GM19099 (cell line): ENCODE data around the gene VWA8.

Experiments
- POLR2A ChIP-seq: IDR thresholded peaks from 3 replicates; pipeline ENCODE4 v1.6.1; 2011; ENCODE audit warnings: low read depth; ENCODE audit not compliant: insufficient read length; ENCODE audit errors: extremely low read depth

The VWA8 gene

DNA sequence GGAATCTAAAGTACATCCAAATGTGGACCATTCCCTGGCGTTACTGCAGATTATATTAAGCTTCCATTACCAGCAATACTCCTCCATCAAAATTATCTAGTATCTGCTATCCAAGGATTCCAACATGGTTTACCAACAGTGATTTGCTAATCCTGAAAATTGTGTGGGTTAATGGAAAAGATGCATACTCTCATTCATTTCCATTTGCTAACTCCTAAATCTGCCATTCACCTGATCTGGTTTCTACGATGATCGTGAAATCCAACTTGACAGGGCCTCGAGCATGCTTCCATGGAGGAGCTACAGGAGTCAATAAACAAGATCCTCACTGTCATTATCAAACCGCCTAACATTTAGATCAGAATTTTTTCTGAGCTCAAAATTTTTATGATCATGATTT lies 382.5 kb downstream of the VWA8 start:
- TF ChIP-seq POLR2A, result no peak

DNA sequence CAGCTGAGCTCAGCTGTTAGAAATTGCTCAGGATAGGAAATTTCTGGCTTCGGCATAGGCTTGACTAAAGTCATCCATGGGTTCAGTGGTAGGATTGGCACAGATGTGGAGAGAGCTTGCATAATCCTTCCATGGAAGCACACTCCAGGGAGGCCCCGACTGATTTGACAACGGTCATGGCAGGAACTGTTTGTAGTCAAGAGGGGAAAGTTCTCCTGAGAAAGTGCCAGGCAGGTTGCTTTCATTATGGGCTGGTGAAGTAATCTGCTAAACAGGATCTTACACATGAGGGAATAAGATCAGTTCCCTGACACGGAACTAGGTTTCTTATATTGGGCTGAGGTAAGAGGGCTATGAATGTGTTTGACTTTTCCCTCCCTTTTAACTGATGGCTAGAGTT lies 383.5 kb downstream of the VWA8 start:
- no peak for TF ChIP-seq POLR2A

DNA sequence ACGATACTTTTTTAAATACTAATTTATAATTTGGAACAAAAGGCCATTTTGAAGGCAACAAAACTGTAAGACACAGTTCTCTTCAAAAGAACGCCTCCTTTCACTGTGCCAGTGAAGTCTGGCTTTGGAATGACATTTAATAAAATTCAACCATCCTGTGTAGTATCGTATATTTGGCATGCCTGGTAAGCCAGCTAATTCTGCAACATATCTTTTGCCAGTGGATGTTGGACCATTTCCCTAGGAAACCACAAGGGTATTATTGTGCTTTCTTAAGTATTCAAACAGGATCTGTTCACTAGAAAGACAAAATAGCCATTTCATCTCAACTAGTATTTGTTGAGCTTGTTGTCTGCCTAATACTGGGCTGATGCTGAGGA lies 391.9 kb downstream of the VWA8 start:
- no peak for TF ChIP-seq POLR2A

DNA sequence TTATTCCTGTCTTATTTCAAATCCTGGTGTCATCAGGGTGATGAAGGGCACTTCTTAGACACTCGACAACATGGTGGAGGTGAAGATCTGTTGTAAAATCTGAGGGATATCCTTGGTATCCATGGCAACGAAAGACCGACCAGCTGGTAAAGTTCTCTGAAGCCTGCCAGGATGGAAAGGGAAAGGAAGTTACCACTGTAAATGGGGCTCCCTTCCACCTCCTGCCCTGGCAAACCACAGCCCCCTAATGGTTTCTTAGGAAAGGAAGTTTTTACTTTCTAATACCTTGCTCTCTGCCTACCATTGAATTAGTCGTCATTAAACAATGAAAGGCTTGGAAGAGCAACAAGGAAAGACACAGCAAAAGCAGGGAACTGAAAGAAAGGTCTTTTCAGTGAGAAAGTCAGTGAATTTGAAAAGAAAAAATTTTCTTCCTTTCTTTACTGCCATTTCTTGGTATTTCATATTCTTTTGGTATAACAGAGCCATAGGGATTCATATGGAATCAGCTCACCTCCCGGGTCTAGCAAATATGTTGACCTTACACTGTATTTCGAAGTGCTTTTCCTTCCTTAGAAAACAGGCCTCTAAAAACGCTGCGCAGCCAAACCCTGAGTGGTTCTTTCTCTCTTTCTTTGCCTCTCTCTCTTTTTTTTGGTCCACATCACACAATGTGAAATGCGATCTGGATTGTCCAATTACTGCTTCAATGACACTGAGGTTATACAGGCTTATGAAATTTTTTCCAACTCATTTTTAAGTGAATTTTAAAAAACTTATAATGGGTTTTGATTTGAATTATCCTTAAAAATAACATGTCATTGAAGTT lies 392.6 kb downstream of the VWA8 start:
- no peak for TF ChIP-seq POLR2A

DNA sequence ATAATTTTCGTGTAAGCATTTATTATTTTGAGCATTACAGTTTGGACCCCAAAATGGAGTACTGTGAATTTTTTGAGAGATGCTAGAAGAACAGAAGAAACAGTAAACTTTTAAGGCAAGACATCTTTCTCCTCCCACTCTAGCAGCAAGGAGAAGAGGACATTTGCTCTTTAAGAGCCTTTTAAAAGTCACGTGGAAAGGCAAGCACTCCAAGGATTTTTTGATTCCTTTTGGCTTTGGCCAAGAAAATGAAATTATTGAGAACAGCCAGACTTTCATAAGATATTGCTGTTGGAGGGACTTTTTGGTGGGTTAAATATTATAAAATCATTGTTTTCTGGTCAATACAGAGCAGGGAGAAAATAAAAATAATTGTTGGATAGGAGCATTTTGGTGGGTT lies 393.5 kb downstream of the VWA8 start:
- no peak for TF ChIP-seq POLR2A

DNA sequence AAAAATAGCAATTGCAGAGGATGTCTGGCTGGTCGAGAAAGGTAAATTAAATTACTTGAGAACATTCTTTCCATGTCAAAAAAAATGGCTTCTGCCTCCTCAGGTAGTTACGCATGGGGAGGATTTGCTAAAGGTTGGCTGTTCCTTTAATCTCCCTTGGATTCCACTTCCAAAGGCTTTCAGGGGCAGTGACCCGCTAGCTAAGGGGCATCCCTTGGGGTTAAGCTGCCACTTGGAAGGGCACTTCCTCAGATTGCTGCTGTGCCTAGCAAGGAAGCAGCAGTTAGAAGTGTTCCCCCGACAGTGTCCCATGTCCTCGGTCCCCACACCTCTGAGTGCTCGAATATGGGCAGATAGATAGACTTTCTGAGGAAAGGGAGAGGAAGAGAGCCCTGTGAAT lies 395.1 kb downstream of the VWA8 start:
- no peak for TF ChIP-seq POLR2A

DNA sequence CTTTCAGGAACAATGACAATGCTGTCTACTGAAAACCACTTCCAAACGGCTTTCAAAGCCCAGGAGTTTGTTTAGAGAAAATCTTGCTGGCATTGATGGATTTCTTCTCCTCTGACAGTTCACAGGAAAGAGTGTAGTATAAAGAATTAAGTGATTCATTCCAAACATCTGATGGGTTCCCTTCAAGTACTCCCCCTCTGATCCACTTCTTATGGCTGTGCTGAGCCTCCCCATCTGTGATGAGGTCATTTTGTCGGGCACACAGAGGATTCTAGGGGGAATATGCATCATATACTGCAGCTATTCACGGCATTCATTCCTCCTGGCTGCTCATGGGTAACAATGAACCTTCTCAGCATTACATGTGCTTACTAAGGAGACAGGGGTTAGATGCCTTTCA lies 395.7 kb downstream of the VWA8 start:
- no peak for TF ChIP-seq POLR2A

DNA sequence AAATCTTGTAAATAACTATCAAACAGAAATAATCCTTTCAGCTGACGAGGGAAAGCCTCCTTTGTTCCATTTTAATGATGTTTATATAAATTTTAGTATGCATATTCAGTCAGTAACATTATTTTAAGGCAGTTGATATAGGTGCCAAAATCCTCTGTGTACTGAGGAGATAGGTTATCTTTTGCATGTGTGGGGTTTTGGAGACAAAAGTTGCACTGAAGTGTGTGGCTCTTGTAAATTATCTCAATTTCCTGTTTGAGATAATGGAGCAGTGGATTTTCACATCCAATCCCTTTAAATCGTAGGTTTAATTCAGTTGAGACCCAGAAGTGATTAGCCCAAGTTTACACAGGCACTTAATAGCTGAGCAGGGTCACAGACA lies 396.9 kb downstream of the VWA8 start:
- TF ChIP-seq POLR2A, result no peak

DNA sequence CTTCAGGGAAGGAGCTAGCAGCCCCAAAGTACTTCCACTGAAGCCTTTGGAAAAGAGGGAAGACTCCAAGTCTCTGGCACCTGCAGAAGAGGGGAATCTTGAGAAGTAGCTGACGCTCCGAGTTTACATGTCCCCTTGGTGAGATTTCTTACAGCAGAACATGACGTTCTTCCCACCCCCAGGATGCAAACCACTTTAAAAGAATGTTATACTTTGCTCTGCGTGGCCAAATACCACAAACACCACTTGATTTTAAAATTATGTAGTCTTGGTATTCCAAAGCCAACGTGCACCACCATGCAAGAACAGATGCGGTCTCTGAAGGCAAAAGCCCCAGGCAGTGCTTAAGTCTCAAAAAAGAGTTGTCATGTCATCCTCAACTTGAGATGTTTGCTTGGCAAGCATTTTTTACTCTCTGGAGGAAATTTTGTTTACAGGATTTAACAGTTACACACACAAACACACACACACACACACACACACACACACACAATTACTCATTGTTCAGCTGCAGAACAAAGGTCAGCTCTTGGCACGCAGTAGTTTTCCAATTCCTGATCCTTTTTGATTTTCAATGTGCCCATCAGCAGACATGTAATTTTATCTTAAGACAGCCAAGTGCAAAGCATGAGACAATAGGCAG lies 397.4 kb downstream of the VWA8 start:
- TF ChIP-seq POLR2A, result no peak

DNA sequence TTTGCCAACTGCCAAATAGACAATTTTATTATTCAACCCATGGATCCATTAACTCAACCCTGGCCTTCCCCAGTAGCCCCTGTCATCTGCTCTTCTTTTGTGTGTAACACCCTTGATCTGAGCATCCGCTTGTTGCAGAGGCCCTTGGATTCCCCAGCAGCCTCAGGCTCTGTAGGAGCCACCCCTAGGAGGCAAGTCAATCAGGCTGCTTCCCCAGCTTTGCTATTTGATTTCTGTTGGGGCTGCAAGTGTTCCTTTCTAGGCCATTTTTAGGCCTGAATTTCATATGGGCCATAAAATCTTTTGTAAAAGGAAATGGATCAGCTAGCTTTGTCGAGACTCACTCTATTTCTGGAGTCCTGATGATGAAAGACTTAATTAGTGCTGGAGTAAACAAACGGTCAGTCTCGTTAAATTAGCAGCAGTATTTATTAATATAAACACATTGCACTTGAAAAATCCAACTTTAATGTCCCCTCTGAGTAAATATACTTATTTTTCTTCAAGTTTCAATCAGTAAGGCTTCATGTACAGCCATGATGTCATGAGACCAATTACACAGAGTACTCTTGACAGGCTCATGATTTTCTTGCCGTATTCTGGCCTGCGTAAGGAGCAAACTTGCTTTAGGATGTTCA lies 398.2 kb downstream of the VWA8 start:
- no peak for TF ChIP-seq POLR2A

DNA sequence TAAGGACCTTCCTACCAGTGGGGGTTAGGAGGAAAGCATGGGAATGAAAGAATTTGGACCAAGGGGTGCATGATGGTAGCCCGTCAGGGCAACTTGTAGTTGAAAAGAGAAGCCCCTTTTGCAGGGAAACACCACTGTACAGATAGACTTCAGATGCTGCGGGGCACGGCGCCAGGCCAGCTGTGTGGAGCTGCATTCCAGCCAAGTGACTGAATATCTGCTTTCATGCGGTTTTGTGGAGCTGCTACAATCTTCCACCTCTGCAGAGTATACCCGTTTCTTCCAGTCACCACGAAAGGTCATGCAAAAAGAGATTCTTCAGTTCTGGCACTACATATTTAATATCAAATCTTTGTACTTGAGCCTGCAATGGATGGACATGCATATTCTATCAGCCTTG lies 398.8 kb downstream of the VWA8 start:
- TF ChIP-seq POLR2A, result no peak

DNA sequence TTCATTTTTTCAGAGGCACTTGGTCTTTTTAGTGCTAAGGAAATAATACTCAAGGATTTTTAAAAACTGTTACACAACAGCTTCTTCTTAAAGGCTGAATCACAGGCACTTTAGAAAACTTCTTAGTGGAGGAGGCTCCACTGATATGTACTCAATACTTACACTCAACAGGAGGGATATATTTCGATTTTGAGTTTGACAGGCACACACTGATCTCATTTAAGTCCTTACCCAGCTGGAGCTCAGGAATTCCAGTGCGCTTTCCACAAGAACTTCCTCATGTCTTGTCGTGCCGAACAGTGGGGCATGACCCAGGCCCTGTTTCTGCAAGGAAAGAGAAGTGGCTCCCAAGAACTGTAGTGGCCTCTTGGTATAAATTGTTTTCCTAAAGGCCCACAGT lies 399.7 kb downstream of the VWA8 start:
- no peak for TF ChIP-seq POLR2A

DNA sequence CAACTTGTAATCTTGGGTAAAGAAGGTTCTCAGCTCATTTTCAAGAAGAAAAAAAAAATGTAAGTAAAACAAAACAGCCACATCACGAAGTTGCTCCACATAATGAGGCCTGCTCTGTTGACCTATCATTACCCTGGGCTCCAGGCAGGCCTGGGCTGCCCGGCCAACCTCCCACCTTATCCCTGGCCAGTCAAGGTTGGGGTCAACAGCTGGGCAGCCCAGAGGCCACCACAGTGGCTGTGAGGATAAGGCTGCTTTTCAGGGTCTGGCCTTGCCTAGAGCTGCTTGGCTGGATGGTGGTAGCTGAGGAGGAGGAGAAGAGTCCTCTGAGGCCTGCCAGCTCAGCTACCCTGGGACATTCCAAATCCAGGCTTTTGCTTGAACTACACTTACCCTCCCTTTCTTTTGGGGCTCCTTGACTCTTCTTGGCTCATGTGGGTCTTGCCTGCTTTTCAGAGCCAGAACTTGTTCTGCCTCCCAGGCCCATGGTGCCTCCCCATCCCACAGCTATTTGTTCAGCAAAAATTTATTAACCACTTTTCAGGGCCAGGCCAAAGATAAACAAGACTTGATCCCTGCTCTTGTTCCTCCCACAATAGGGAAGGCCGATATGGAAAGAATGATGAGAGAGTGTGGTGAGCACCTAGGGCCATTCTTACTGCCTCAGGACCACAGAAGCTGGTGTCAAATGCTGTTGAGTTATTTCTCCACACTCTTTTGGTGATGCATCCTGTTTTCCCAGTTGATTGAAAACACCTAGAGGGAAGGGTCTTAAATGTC lies 401.9 kb downstream of the VWA8 start:
- TF ChIP-seq POLR2A, result no peak

DNA sequence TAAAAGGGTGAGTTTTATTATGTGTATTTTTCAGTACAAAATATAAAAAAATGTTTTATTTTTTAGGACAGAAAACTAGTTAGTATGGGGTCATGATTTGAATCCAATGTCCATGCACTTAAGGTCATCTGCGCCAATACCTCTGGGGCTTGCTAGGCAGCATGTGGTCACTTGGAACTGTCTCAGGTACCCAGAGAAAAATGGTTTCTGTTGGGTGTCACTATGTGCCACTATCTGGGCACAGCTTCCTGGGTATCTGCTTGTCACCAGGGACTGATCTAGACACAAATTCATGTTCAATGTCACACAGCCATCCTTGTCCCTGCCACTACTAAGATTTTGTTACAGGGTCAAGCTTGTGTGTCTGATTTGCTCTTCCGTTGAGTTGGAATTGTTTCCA lies 403.2 kb downstream of the VWA8 start:
- no peak for TF ChIP-seq POLR2A

DNA sequence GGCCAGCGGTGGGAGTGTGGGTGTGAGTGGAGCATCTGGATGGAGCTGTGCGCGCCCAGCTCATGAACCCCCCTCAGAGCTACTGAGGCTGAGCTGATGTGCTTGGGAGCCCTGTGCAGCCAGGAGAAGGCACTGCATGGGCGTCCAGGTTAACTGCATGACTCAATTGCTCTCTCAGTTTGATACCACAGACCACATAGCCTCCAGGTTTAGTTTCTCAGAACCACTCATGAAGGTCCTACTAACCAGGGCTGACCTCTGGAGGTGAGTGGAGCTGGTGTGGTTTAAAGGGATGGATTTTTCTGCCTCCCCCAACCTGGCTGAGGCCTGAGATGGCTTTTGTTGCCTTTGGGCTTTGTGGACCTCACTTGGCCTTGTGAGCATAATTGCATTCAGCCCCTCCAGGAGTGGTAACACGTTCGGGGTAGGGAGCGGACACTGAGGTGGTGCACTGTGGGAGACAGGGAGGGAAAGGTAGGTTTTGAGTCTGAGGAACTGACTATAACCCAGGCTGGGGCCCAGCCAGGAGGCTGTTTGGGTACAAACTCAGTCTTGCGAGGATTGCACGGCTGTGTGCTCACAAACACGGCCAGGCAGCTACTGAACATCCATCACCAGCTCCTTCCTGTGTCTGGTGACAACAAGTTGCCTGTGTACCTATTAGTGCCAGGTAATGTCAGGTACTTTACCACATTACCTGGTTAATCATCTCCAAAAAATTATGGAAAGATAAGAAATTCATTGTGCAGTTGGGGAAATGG lies 406.1 kb downstream of the VWA8 start:
- no peak for TF ChIP-seq POLR2A
